SHP77 treated with DMSO at 0.1 percent for 48 hours (cell line): ENCODE results near the gene NEAT1.
A peak's percentile ranks its signal among the peaks of the same experiment; 100 is the strongest.

Experiments
- DNase-seq: peaks from one replicate; lab custom pipeline; 2025; lab: John Stamatoyannopoulos, UW

The NEAT1 gene

DNA sequence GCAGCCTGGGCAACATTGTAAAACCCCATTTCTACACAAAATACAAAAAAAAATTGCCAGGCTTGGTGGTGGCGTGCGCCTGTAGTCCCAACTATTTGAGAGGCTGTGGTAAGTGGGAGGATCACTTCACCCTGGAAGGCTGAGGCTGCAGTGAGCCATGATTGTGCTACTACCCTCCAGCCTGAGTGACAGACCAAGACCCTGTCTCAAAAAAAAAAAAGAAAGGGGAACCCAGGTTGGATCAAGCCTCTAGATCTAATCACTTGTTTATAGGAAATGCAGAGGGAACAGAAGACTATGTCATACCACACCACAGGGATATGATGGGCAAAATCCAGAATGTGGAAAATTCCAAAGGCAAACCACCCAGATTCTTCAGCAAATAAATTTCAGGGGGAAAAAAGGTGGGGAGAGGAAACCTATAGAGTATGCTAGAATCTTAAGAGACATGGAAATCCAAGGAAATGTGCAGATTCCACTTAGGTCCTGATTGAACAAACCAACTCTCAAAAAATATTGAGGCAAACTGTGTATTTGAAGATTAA, 59.8 kb downstream of the NEAT1 start:
- no peak for DNase-seq

DNA sequence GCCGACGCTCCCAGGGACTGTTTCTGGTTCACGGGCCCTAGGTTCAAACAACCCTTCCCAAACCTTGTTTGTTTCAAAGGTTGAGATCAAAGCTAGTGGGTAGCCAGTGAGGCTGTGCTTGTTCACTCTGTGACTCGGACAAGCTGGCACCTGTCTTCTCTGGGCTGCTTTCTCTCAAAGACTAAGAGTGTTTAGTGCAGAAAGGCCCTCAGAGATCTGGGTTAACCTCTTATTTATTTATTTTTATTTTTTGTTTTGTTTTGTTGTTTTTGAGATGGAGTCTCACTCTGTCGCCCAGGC, 63.3 kb downstream of the NEAT1 start:
- DNase-seq: no peak

DNA sequence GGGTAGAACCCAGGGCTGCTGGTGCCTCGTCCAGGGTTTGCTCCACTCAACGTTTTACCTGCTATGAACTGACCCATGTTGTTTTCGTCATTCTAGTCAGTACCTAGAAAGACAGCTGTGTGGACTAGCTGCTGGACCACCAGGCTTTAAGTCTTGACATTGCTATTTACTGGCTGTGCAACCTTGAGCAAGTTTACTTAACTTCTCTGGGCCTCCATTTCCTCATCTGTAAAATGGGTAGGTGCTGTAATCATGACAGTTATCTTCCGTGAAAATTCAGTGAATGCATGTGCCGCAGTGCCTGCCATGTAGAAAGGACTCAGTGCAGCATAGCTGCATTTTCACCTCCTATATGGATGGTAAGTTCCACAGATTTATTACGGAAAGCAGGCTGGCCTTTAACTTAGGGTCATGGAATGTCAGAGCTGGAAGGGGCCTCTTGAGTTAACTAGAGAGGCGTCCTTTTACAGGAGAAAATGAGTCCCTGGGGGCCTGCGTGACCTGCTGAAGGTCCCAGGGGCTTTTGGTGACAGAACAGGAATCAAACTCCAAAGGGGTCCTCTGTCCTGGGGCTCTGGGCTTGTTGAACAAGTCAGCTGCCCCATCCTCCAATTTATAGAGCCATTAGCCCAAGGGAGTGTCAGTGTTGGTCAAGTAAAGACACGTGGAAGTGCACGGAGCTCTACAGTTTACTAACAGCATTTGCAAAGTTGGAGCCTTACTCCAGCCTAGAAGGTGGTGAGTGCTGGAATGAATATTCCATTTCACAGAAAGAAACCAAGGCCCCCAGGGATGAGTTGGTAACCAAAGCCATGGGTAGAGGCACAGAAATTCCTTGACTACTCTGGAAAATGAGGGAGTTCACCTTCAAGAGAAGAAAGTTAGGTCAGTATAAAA, 64.2 kb downstream of the NEAT1 start:
- no peak for DNase-seq

DNA sequence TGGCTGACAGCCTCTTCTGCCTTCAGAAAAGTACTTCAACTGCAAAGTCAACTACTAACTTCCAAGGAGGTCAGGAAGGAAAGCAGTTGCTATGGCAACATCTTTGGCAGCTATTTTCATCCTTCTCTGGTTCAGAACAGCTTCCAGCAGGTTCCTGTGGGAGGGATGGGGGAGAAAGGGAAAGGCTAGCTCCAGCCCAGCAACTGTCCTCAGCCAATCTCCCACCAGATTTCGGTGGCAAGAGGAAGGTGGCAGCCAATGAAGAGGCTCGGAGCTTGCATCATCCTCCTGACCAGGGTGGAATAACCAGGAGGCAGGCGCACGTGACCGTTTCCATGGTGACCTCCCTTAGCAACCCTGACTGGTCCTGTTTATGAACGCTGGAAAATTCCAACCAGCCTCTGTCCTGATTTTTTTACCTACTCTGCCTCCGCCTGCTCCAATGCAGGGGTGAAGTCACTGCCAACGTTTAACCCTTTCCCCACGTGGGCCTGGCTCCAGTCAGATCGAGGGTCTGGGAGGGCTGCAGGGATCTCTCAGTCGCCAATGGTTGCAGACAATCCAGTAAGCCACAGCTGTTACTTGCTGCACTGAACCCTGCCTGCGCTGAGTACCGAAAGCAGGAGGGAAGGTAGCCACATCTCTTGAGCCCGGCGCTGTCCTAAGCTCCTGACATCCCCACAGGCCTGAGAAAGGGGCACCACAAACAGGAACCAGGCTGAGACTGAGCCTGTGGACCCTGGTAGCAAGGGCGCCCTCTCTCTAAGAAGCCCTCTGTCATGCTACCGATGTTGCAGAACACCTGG, 65.1 kb downstream of the NEAT1 start:
- peak; percentile 98 for DNase-seq

DNA sequence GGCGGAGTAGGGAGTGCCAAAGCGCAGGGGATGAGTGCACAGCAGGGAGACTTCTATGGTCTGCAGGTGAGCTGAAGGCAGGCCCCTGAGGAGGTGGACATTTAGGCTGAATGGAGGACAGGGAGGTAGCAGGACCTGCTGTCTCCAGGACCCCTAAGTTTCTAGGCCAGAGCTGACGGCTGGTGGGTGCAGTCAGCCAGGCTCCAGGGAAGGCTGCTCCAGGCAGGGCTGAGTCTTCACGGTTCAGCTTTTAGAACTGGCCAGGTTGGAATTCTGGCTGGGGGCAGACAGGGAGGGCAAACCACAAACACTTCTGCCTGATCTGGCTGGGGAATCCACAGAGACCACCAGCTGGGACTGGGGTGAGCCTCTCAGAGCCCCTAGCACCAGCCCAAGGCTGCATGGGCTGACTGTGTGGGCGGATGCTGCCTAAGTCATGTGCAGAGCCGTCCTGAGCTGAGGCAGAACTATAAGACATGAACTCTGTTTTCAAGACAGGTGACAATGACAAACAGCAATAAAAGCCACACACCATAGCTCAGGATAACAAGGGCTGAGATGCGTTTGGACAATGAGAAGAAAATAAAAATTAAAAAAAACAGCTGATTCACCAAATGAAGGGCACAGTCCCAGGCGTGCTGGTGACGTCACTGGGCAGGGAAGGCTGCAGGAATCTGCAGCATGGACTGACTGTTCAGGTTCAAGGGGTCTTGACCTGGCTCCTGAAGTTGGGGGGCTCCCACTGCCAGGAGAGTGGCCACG, 65.9 kb downstream of the NEAT1 start:
- no peak for DNase-seq

DNA sequence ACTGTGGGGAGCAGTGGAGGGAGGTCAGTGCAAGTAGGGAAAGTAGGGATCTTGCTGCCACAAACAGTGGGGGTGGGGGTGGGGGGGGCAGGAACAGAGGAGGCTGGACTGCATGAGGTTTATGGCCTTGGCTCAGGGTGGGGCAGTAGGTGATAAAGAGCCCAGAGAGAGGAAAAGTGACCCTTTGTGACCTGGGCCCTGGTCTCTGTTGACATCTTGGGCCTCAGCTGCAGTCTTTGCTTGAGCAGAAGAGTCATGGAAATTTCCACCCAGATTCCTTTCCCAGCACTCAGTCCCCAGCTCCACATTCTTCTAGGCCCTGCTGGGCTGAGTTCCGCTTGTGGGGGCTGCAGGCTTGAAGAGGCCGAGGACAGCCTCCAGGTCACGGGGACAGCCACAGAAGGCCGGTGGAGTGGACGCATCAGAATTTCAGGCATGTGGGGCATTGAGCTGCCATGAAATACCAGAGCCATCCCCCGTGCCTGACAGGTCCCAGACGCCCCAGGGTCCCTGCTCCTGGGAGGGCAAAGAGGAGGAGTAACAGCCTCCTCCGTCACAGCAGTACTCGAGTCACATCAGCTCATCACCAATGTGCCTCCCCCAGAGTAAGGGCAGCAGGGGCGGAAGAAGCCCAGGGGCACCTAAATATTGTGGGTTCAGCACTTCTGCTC, 66.6 kb downstream of the NEAT1 start:
- DNase-seq: no peak

DNA sequence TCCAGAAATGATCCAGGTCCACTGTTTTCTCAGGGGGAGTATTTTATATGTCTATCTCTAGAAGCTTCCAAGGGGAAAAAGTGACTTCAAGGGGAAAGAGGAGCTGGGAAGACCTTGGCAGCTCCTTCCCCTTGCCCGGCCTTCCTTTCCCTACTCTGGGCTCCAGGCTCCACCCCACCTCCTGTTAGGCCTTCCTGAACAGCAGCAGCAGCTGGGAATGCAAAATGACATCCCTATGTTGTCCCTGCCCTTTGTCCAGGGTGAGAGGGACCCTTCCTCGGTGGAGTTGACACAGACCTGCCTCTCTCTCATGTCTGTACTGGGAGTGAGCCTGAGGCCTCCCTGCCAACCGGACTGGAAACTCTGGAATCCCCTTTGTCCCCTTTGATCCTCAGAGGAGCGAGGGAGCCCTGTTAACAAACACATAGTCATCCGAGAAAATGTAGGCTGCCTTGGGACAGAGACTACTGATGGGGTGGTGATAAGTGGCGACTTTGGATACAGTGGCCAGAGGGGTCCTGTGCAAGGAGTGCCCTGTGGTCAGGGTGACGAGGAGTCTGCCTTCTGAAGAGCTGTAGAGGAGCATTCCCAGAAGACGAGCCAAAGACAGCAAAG, 67.2 kb downstream of the NEAT1 start:
- no peak for DNase-seq

DNA sequence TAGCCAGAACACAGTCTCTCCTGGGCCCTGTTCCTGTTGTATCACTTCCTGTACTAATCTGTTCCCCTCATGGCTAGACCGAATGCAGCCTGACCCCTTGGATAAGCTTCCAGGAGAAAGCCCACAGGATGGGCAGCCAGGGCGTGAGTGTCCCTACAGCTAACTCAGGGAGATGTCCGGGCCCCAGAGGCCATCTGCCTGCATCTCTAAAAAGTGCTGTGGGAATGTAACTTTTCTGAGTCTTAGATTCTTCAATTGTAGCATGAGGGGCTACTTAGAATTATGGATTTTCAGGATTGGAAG, 68.5 kb downstream of the NEAT1 start:
- DNase-seq: no peak

DNA sequence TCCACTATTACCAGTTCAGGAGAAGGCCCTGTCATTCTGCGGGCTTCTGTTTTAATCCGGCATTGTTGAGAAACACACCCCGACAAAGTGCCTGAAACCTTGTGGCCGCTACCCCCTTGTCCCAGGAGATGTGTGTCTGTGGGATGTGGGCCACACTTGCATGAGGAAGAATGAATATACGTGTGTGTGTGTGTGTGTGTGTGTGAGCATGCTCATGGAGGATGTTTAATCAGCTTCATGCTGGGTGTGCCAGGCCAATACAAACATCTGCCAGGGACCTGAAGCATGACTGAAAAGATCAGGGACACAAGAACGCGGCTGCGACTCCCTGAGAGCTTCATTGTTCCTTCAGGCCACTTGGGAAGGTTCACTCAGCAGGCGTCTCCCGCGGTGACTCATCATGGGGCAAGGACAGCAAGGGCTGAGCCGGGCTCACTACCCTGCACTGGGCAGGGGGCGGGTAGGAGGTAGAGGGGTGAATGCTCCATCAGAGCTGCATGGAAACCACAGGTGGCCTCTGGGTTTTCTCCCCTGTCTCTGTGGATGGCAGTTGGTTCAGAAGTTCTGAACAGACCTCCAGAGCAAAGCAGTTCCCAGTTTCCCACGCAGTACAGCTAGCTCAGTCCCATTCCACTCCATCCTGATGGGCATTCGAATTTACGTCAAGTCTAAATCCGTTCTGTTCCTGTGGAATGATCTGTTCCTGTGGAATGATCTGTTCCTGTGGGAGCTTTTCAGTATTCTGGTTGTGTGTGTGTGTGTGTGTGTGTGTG, 69.2 kb downstream of the NEAT1 start:
- no peak for DNase-seq

DNA sequence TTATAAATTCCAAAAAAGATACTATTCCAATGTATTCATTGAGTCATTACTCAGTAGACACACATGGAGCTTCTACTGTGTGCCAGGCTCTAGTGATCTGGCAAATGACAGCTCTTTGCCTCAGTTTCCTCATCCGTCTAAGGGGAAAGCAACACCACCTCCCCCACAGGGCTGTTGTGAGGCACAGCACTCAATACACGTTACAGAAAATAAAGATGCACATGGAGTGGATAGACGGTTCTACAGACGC, 69.7 kb downstream of the NEAT1 start:
- no peak for DNase-seq

DNA sequence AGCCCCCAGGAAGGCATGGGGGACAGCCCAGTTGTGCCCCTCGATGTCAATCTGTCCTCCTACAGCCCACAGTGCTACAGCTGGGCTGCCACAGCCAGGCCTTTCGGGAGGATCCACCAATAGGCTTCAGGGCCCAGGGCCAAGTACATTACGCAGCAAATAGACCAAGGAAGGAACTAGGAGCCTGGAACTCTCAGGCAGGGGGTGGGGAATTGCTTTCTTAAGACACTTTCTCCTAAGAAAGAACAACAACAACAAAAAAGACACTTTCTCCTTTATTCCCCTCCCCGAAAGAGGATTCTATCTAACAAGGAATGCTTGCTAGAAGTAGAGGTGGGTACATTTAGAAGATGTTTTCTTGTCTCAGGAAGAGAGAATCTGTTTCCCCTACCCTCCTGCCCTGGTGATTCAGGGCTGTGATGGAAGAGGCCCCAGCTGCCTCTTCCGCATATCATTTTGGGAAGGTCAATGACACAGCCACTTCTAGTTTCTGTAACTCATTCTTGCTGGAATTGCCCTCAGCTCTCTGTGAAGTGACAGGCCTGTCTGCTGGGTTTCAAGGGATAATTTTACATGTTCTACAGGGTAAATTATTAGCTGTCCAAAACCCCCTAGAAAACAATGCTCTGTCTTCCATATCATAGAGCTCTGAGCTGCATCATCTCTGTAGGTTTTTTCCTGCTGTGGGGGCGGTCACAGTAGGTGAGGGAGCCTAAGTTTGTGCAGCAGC, 70.2 kb downstream of the NEAT1 start:
- DNase-seq: no peak

DNA sequence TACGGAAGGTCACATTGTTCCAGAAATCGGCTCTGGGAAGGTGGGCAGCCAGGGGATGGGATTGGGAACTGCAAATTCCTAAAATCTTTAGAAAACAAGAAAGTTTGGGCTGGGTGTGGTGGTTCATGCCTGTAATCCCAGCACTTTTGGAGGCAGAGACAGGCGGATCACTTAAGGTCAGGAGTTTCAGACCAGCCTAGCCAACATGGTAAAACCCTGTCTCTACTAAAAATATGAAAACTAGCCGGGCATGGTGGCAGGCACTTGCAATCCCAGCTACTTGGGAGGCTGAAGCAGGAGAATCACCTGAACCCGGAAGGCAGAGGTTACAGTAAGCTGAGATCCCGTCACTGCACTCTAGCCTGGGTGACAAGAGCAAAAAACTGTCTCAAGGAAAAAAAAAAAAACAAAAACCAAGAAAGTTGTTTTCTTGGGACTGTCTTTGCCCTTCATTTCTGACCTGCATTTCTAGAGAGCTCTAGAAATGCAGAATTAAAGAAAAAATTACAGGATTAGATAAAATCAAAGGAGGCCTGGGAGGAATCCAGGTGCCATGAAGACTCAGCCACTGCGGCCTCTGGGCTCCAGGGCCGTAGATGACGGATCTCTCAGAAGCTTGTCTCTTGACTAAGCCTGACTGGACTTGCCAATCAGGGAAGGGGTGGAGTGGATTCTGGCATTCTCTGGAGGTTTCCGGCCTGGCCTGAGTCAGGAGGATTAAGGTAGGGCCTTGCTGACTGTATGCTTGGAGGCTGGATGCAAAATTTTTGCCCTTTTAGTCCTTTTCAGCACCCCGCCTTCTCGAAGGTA, 71.0 kb downstream of the NEAT1 start:
- DNase-seq: no peak
